H1 (cell line): Measurements from ENCODE around the gene OR2F2. TPM values are rescaled to one million over a fixed set of nuclear protein-coding genes. Genes with fewer than 3 reads are reported as not detected.

Source experiments
- CTCF ChIA-PET: fragments of 300-600 bp; sonication (Branson Sonifier 250); formaldehyde crosslinking; loops from one replicate; lab custom pipeline; 2021; ENCODE audit not compliant: partially characterized antibody; lab: Charles Lee
- POLR2A ChIA-PET: fragments of 300-600 bp; sonication (Branson Sonifier 250); formaldehyde crosslinking; loops from one replicate; lab custom pipeline; 2021; ENCODE audit warnings: inconsistent platforms; ENCODE audit not compliant: partially characterized antibody; lab: Charles Lee
- DNase-seq, 2 experiments: peaks; one replicate each; pipeline versions ENCODE4 v3.0.0 to v3.0.0-alpha.2; 2010 to 2022; ENCODE audit warnings: low spot score in 2 of 2, low read depth in 1 of 2, mixed read lengths in 1 of 2
- FAIRE-seq: peaks from 2 replicates; lab custom pipeline; 2011; peaks lifted over from hg19 to GRCh38; lab: Jason Lieb, UNC
- H2AFZ ChIP-seq: 2 replicates; pipeline ENCODE4 v1.8.1; 2012; ENCODE audit warnings: low read length, inconsistent platforms
- H2AK5ac ChIP-seq: 2 replicates; pipeline ENCODE4 v1.6.1; 2013; ENCODE audit warnings: low read depth, low read length
- H2BK120ac ChIP-seq: replicated peaks from 2 replicates; pipeline ENCODE3; 2013; ENCODE audit warnings: low read depth, low read length, inconsistent platforms
- H2BK12ac ChIP-seq: 2 replicates; pipeline ENCODE4 v1.6.1; 2013; ENCODE audit warnings: low read depth, low read length
- H2BK15ac ChIP-seq: 2 replicates; pipeline ENCODE4 v1.6.1; 2013; ENCODE audit warnings: low read length
- H2BK20ac ChIP-seq: 2 replicates; pipeline ENCODE4 v1.6.1; 2013; ENCODE audit warnings: low read length
- H2BK5ac ChIP-seq: 2 replicates; pipeline ENCODE4 v1.6.1; 2013; ENCODE audit warnings: low read depth, low read length
- H3K14ac ChIP-seq: 2 replicates; pipeline ENCODE4 v1.6.1; 2013; ENCODE audit warnings: inconsistent platforms; ENCODE audit not compliant: insufficient read length
- H3K18ac ChIP-seq: 2 replicates; pipeline ENCODE4 v1.6.1; 2013; ENCODE audit warnings: low read length; ENCODE audit errors: extremely low read depth
- H3K23ac ChIP-seq: 2 replicates; pipeline ENCODE4 v1.6.1; 2013; ENCODE audit warnings: inconsistent platforms; ENCODE audit not compliant: insufficient read length
- H3K23me2 ChIP-seq: 2 replicates; pipeline ENCODE4 v1.6.1; 2013; ENCODE audit warnings: low read depth, low read length
- H3K27ac ChIP-seq: 2 replicates; pipeline ENCODE4 v1.6.1; 2011; ENCODE audit warnings: low read depth, low read length, inconsistent platforms
- H3K27me3 ChIP-seq, 4 experiments: replicated peaks in 1 of 4; 1 replicate in 1 of 4; 2 replicates in 3 of 4; pipeline versions ENCODE4 v1.6.1 to v1.8.1; 2011 to 2013; ENCODE audit warnings: low read length in 3 of 4, mild to moderate bottlenecking in 3 of 4, inconsistent platforms in 2 of 4, mixed read lengths in 2 of 4, moderate library complexity in 1 of 4; ENCODE audit not compliant: control insufficient read depth in 3 of 4, insufficient read depth in 3 of 4; ENCODE audit errors: extremely low read depth in 1 of 4
- H3K36me3 ChIP-seq, 4 experiments: 2 replicates each; pipeline versions ENCODE4 v1.6.1 to v1.8.1; 2011 to 2013; ENCODE audit warnings: mild to moderate bottlenecking in 4 of 4, low read length in 3 of 4, moderate library complexity in 2 of 4, control low read depth in 1 of 4, inconsistent platforms in 1 of 4; ENCODE audit not compliant: insufficient read depth in 4 of 4, control insufficient read depth in 2 of 4
- H3K4ac ChIP-seq: replicated peaks from 2 replicates; pipeline ENCODE3; 2013; ENCODE audit warnings: low read length, low read depth, mixed read lengths, inconsistent platforms; ENCODE audit not compliant: insufficient read length
- H3K4me1 ChIP-seq, 4 experiments: replicated peaks in 1 of 4; 1 replicate in 1 of 4; 2 replicates in 3 of 4; pipeline versions ENCODE4 v1.6.1 to v1.8.1; 2011 to 2013; ENCODE audit warnings: low read length in 3 of 4, inconsistent platforms in 2 of 4, mixed read lengths in 1 of 4; ENCODE audit not compliant: insufficient read depth in 4 of 4, control insufficient read depth in 3 of 4
- H3K4me2 ChIP-seq, 2 experiments: 2 replicates each; pipeline versions ENCODE4 v1.6.1 to v1.8.1; 2011 to 2013; ENCODE audit warnings: low read depth in 2 of 2, low read length in 2 of 2, control low read depth in 1 of 2, inconsistent platforms in 1 of 2, mild to moderate bottlenecking in 1 of 2; ENCODE audit not compliant: insufficient read depth in 1 of 2
- H3K4me3 ChIP-seq, 4 experiments: fragments of 200-600, 300-600 bp in 1 of 4; sonication (generic), shearing (Covaris generic), sonication (Bioruptor Twin) in 1 of 4; 2 replicates each; pipeline versions ENCODE4 v1.5.1 to v1.8.1; 2011 to 2016; ENCODE audit warnings: low read length in 4 of 4, low read depth in 3 of 4, control low read depth in 2 of 4, inconsistent platforms in 2 of 4, mild to moderate bottlenecking in 2 of 4, mixed read lengths in 1 of 4, moderate library complexity in 1 of 4; ENCODE audit not compliant: insufficient read depth in 2 of 4; ENCODE audit errors: extremely low read depth in 1 of 4
- H3K56ac ChIP-seq: replicated peaks from 2 replicates; pipeline ENCODE3; 2013; ENCODE audit warnings: low read depth, mild to moderate bottlenecking, mixed read lengths, low read length, inconsistent platforms; ENCODE audit not compliant: insufficient read length
- H3K79me1 ChIP-seq: 2 replicates; pipeline ENCODE4 v1.6.1; 2013; ENCODE audit warnings: low read depth, low read length, control low read depth
- H3K79me2 ChIP-seq, 2 experiments: 2 replicates each; pipeline versions ENCODE4 v1.6.1 to v1.8.1; 2012 to 2013; ENCODE audit warnings: low read length in 2 of 2, mild to moderate bottlenecking in 2 of 2, inconsistent platforms in 1 of 2; ENCODE audit not compliant: insufficient read depth in 2 of 2, control insufficient read depth in 1 of 2
- H3K9ac ChIP-seq, 4 experiments: replicated peaks in 1 of 4; 1 replicate in 1 of 4; 2 replicates in 3 of 4; pipeline versions ENCODE4 v1.6.1 to v1.8.1; 2011 to 2013; ENCODE audit warnings: low read depth in 3 of 4, low read length in 3 of 4, control low read depth in 2 of 4, mild to moderate bottlenecking in 2 of 4, moderate library complexity in 2 of 4, inconsistent platforms in 1 of 4; ENCODE audit errors: extremely low read depth in 1 of 4
- H3K9me3 ChIP-seq, 2 experiments: 2 replicates each; pipeline versions ENCODE4 v1.6.1 to v1.8.1; 2012 to 2013; ENCODE audit warnings: mild to moderate bottlenecking in 2 of 2, moderate library complexity in 2 of 2, control low read depth in 1 of 2, inconsistent platforms in 1 of 2, low read depth in 1 of 2, low read length in 1 of 2, mixed read lengths in 1 of 2; ENCODE audit not compliant: insufficient read depth in 2 of 2
- H4K20me1 ChIP-seq, 2 experiments: replicated peaks in 1 of 2; 2 replicates each; pipeline versions ENCODE3 to v1.8.1; 2011 to 2013; ENCODE audit warnings: inconsistent platforms in 2 of 2, low read length in 2 of 2, mild to moderate bottlenecking in 1 of 2; ENCODE audit not compliant: insufficient read depth in 2 of 2, control insufficient read depth in 1 of 2
- H4K5ac ChIP-seq: 2 replicates; pipeline ENCODE4 v1.6.1; 2013; ENCODE audit warnings: low read length, low read depth, mixed read lengths, inconsistent platforms; ENCODE audit not compliant: insufficient read length
- H4K8ac ChIP-seq: 2 replicates; pipeline ENCODE4 v1.8.0; 2013; ENCODE audit warnings: mild to moderate bottlenecking, moderate library complexity, low read length, inconsistent platforms; ENCODE audit not compliant: insufficient read depth; ENCODE audit errors: extremely low read depth
- H4K91ac ChIP-seq: replicated peaks from 2 replicates; pipeline ENCODE3; 2013; ENCODE audit warnings: low read length, mixed read lengths, inconsistent platforms; ENCODE audit not compliant: insufficient read length
- BRCA1 ChIP-seq: IDR thresholded peaks from 2 replicates; pipeline ENCODE4 v1.6.1; 2012; ENCODE audit warnings: low read depth, low read length, improper control_type of control experiment
- CBX5 ChIP-seq: fragments of 300-800, 300-1000 bp; sonication (generic); IDR thresholded peaks from 2 replicates; pipeline ENCODE4 v1.7.1; 2016; ENCODE audit warnings: antibody characterized with exemption, low read length, low read depth
- CBX8 ChIP-seq: fragments of 300-800, 300-1000 bp; sonication (generic); IDR thresholded peaks from 2 replicates; pipeline ENCODE4 v1.7.1; 2016; ENCODE audit warnings: low read depth, low read length, borderline replicate concordance
- CTBP2 ChIP-seq: IDR thresholded peaks from 2 replicates; pipeline ENCODE4 v1.7.0; 2011; ENCODE audit warnings: borderline replicate concordance, mild to moderate bottlenecking, moderate library complexity, mixed read lengths, low read length; ENCODE audit not compliant: insufficient read depth, insufficient read length
- EP300 ChIP-seq, 2 experiments: IDR thresholded peaks; 1 replicate in 1 of 2; 2 replicates in 1 of 2; pipeline ENCODE4 v1.6.1; 2011 to 2012; ENCODE audit warnings: low read depth in 2 of 2, low read length in 2 of 2, mild to moderate bottlenecking in 2 of 2, borderline replicate concordance in 1 of 2, inconsistent platforms in 1 of 2, moderate library complexity in 1 of 2
- FOSL1 ChIP-seq: IDR thresholded peaks from 2 replicates; pipeline ENCODE4 v1.6.1; 2011; ENCODE audit warnings: mild to moderate bottlenecking, low read depth, low read length, moderate library complexity; ENCODE audit not compliant: insufficient read depth
- KDM4A ChIP-seq: IDR thresholded peaks from one replicate; pipeline ENCODE4 v1.7.1; 2012; ENCODE audit warnings: low read depth, mild to moderate bottlenecking, moderate library complexity, low read length, inconsistent platforms; ENCODE audit not compliant: severe bottlenecking
- PHF8 ChIP-seq: fragments of 200-600 bp; sonication (generic); conservative IDR thresholded peaks from 2 replicates; pipeline ENCODE4 v1.7.1; 2012; ENCODE audit warnings: low read depth, mild to moderate bottlenecking, inconsistent platforms, low read length, moderate library complexity
- TCF12 ChIP-seq: IDR thresholded peaks from 2 replicates; pipeline ENCODE4 v1.6.1; 2011; ENCODE audit warnings: low read depth, mild to moderate bottlenecking, low read length
- TEAD4 ChIP-seq: IDR thresholded peaks from 2 replicates; pipeline ENCODE4 v1.6.1; 2012; ENCODE audit warnings: low read depth, low read length, inconsistent platforms, mixed read lengths
- YY1 ChIP-seq: IDR thresholded peaks from 2 replicates; pipeline ENCODE4 v1.6.1; 2011; ENCODE audit warnings: low read depth, mild to moderate bottlenecking, low read length
- ZNF274 ChIP-seq: IDR thresholded peaks from 2 replicates; pipeline ENCODE4 v1.7.0; 2012; ENCODE audit warnings: low read length, borderline replicate concordance; ENCODE audit errors: extremely low read depth
- WGBS, 2 experiments: shearing (Covaris generic) in 1 of 2; methylation state at CpG; one replicate each; pipeline versions ENCODE4 v1.1.6 to v1.1.7; 2013 to 2015; ENCODE audit warnings: low lambda C conversion rate in 2 of 2, mixed read lengths in 2 of 2, inconsistent platforms in 1 of 2, low coverage in 1 of 2, missing lambda C conversion rate in 1 of 2; ENCODE audit not compliant: insufficient replicate concordance in 2 of 2, insufficient coverage in 1 of 2, insufficient read length in 1 of 2; ENCODE audit errors: extremely low coverage in 1 of 2, missing lambda C conversion rate in 1 of 2; 5-methylcytosine and 5-hydroxymethylcytosine counted together
- polyA plus RNA-seq, 7 experiments: library from polyadenylated mRNA; depleted of rRNA in 3 of 7; stranded (reverse) in 5 of 7; unstranded in 2 of 7; fragments of >200 nt in 5 of 7; fragments of 200-250 nt in 2 of 7; gene quantifications; 1 replicate in 5 of 7; 2 replicates in 1 of 7; 4 replicates in 1 of 7; pipeline versions ENCODE4 v1.2.1 to v1.2.3, GENCODE V29; 2011 to 2013; ENCODE audit warnings: missing spikeins in 2 of 7, mixed read lengths in 2 of 7
- total RNA-seq: library from RNA; stranded (reverse); fragmentation: NEBNext Ultra II Directional; extraction: Animal tissue kit (Norgen Biotek cat#: 25700); gene quantifications from 2 replicates; pipeline ENCODE4 v1.2.1, GENCODE V29; 2021
- TF ChIP-seq, protein P1 (sequence below): IDR thresholded peaks from 2 replicates; pipeline ENCODE4 v1.6.1; 2012; ENCODE audit warnings: inconsistent platforms

OR2F2 gene
- total and polyA plus RNA-seq, 2 of the 8 experiments (the other 6 are each of a cell fraction or from before 2014, with no cell fraction given), result not detected

DNA sequence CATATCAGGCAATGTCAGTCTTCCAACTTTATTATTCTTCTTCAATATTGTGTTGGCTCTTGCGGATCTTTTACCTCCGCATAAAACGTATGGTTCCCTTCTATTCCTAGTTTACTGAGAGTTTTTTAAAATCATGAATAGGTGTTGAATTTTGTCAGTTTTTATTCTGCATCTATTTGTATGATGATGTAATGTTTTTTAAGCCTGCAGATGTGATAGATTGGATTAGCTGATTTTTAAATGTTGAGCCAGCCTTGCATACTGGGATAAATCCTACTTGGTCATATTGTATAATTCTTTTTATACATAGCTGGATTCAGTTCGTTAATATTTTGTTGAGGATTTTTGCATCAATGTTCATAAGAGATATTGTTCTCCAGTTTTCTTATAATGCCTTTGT lies 10.4 kb downstream of the OR2F2 start:
- no peaks in the 10 kb centered on the region for H3K79me1 ChIP-seq
- POLR2A ChIA-PET, result no interaction called here
- no peak overlapping the region for H2BK12ac ChIP-seq
- H3K4me2 ChIP-seq, result no peak overlapping the region
- WGBS, 2 experiments, result 93% methylated on average over 4 of the region's 4 CpGs; no CpG with 5 or more reads in 1 of the 2 experiments
- no peak overlapping the region for H2BK15ac ChIP-seq
- no peak overlapping the region for H4K5ac ChIP-seq
- no peak overlapping the region for H3K18ac ChIP-seq
- no peak overlapping the region for H2AK5ac ChIP-seq
- no peak overlapping the region for H3K4me3 ChIP-seq
- no peak overlapping the region for H4K91ac ChIP-seq
- H2BK5ac ChIP-seq, result no peak overlapping the region
- H3K36me3 ChIP-seq, result no peaks in the 10 kb centered on the region
- no peak for DNase-seq
- no peak overlapping the region for H3K9ac ChIP-seq
- H3K4me1 ChIP-seq, result no peaks in the 10 kb centered on the region
- no peak overlapping the region for H3K23ac ChIP-seq
- H2BK20ac ChIP-seq, result no peak overlapping the region
- H3K9me3 ChIP-seq, result no peaks in the 10 kb centered on the region
- no peaks in the 10 kb centered on the region for H3K27me3 ChIP-seq
- H3K27ac ChIP-seq, result no peak overlapping the region
- no peak for TF ChIP-seq TCF12
- TF ChIP-seq CBX8, result no peak
- no peak for TF ChIP-seq BRCA1
- no peak for TF ChIP-seq FOSL1
- no peak for TF ChIP-seq KDM4A
- TF ChIP-seq TEAD4, result no peak
- TF ChIP-seq YY1, result no peak
- TF ChIP-seq, protein P1, sequence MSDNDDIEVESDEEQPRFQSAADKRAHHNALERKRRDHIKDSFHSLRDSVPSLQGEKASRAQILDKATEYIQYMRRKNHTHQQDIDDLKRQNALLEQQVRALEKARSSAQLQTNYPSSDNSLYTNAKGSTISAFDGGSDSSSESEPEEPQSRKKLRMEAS, result no peak
- no peak for TF ChIP-seq PHF8
- no peak for TF ChIP-seq CTBP2
- TF ChIP-seq CBX5, result no peak
- TF ChIP-seq EP300 (IDR thresholded peaks at IDR 0.05; ENCODE audit: borderline replicate concordance in 1 of 2, low read depth in 2 of 2, low read length in 2 of 2), result no peak
- TF ChIP-seq ZNF274, result no peak
- TF ChIP-seq, all 59 proteins: peak for 0
- H4K20me1 ChIP-seq, result no peaks in the 10 kb centered on the region
- no peaks in the 10 kb centered on the region for H3K79me2 ChIP-seq
- no peaks in the 10 kb centered on the region; the same call in 1 of the 2 replicates for H3K23me2 ChIP-seq
- no peak for FAIRE-seq
- no peak overlapping the region for H3K56ac ChIP-seq
- H3K4ac ChIP-seq, result no peak overlapping the region
- CTCF ChIA-PET, result no interaction called here
- H2AFZ ChIP-seq, result no peak overlapping the region
- H3K14ac ChIP-seq, result no peak overlapping the region
- H2BK120ac ChIP-seq, result no peak overlapping the region
- H4K8ac ChIP-seq, result no peak overlapping the region
